HG02973 (cell line): Measurements from ENCODE around the gene TNNT1.
A peak's percentile ranks its signal among the peaks of the same experiment; 100 is the strongest.

Source experiments
- ATAC-seq: cut with Tn5 transposase; IDR thresholded peaks from one replicate; pipeline ENCODE4 v1.9.1; 2021; ENCODE audit warnings: moderate library complexity; ENCODE audit not compliant: unreplicated experiment

TNNT1 gene

DNA sequence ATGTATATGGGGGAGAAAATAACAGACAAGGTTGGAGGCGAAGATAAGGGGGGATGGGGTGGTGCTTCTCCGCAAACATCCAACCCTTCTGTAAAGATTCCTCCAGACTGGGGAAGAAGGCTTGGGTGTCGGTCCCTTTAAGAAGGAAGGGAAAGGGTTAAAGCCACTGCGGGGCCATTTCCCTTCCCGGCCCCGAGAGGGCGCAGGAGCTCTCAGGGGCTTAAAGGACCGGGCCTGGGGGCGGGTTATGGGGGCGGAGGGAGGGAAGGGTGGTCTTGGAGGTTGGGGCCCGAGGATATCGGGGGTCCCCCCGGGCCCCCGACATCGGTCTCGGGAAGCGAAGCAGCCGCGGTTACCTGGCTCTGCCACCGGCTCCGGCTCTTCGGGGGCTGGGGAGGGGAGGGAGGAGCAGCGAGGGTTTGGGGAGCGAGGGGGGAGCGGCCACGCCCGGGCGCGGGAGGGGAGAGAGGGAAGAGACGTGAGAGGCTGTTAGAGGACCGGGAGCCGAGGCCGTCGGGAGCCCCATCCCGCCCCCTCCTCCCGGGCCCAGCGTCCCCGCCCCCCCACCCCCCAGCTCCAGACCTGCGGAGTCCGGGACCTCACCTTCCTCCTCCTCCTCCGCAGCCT, 2.8 kb downstream of the TNNT1 start:
- ATAC-seq = no peak

DNA sequence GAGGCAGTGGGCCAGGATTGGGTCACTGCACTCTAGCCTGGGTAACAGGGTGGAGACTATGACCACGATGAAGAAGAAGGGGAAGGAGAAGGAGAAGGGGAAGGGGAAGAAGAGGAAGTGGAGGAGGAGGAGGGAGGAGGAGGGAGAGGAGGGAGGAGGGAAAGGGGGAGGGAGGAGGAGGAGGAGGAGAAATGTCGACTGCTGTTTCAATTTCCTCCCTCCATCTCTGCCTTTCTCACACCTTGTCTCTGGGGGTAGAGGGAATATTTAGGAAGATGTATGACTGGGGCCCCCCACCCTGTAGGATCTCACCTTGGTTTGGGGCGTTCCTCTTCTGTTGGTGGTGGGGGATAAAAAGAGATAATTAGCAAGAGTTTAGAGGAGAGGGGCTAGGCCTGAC, 3.8 kb downstream of the TNNT1 start:
- no peak for ATAC-seq

DNA sequence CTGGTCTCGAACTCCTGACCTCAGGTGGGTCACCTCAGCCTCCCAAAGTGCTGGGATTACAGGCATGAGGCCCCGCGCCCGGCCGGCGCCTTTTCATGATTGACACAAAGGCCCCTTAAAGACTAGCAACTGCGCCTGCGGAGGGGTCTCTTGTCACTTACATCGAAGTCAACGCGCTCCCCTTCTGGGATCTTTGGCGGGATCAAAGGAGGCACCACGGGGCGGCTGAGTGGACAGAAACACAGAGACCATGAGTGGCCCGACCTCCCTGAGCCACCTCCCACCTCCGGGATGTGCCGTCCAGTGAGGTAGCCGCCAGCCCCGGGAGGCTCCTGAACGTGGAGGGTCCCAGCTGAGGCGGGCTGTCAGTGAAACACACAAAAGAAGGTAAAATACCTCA, 7.3 kb downstream of the TNNT1 start:
- no peak for ATAC-seq

DNA sequence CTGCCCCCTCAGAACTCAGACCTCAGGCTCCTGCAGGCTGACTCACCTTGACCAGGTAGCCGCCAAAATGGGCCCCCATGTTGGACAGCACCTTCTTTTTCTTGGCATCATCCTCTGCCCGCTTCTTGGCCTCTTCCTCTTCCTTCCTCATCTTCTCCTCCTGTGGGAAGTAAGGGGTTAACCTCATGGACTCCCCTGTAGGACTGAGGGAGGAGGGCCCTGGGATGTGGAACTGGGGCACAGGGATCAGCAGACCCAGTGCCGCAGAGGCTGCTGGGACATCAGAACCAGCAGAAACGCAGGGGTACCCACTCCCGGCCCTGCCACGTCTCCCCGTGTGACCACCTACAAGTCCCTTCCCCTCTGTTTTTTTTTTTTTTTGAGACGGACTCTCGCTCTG, 11.1 kb downstream of the TNNT1 start:
- ATAC-seq = no peak

DNA sequence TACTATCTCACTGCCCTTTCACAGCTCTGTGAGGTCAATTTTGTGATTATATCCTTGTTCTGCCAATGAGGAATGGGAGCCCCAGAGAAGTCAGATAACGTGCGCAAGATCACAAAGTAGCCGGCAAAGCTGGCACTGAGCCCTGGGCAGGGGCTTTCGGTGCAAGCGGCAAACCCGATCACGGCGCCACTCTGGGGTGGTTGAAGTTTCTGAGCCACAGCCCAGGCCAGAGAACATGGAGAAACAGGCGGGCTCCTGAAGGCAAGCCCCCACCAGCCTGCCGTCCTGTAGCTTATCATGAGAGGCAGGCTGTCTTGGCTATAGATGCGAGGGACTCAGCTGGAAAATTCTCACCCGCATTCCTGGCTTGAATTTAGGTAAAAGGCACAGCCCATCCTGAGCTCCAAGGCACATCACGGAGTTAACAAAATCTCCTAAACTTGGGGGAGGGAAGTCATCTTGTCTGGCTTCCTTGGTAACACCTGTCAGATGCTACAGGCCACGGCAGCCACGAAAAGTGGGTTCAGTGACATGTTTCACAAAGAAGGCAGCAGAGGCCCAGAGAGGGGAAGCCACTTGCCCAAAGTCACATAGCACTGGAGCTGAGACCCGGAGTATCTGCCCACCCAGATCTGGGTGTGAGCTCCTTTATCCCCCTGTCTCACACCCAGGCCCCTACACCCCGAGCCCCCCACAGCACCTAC, 12.5 kb downstream of the TNNT1 start:
- ATAC-seq = no peak

DNA sequence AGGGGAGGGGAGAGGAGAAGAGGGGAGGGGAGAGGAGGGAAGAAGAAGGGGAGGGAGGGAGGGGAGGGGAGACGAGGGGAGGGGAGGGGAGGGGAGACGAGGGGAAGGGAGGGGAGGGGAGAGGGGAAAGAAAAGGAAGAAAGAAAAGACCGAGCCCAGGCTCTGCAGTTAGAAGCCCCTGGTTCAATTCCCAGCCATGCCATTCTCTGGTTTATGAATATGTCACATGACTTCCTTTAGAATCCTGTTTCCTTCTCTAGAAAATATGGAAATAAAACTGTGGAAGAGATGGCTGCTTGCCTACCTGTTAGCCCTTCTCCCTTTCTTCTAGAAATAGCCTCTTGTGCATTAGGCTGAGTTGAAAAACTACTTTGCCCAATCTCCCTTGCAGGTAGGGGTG, 14.3 kb downstream of the TNNT1 start:
- no peak for ATAC-seq

GRCh38 chr19:55133639-55134444, 15.2 kb downstream of the TNNT1 start:
- ATAC-seq = no peak

- ATAC-seq = no peak
Measured at GRCh38 chr19:55132453-55133129, 16.4 kb downstream of the TNNT1 start.

DNA sequence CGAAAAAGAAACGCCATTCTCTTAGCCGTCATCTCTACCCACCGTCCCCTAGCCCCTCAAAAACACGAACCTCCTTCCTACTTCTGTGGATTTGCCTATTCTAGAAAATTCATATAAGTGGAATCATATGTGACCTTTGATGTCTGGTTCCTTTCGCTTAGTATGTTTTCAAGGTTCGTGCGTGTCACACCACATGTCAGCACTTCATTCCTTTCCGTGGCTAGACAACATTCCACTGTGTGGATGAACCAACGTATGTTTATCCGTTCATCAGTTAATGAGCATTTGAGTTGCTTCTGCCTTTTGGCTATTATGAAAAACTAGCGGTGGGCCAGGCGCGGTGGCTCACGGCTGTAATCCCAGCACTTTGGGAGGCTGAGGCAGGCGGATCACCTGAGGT, 17.6 kb downstream of the TNNT1 start:
- ATAC-seq = no peak

DNA sequence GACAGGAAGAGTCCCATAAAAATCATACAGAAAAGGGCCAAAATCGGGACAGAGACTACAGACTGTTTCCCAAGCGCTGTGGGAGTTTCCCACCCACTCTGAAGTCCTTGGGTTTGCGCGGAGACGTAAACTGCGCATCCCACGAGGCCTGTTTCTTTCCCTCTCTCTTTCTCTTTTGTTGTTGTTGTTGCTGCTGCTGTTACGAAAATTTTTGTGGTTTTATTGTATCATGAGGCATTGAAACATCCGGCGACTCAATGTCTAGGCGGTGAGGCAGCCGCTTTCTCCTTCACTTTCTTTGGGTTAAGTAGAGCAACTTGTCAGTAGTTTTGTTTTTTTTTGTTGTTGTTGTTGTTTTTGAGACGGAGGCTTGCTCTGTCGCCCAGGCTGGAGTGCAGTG, 30.0 kb downstream of the TNNT1 start:
- no peak for ATAC-seq

DNA sequence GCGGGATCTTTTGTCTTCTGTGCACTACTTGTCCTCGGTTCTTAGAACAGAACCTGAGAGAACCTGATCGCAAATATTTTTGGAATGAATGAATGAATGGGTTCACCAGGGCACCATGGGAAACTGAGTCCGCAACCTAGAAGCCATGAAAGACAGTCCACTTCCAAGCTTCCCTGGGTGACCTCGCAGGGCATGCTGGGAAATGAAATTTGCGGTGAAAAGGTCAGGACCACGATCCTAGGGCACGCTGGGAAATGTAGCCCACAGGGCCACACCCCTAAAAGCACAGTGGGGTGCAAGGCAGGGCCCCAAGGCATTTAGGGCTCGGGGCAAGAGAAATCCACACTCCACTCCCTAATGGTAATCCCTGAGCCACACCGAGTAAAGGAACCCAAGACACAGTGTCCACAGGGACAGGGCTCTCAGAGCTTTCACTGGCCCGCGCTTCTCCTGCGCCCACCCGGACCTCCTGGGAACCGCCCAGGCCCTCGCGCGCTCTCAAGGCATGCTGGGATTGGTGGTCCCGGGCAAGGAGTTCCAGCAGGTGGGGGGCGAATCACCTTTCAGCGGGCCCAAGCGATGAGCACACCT, 30.5 kb downstream of the TNNT1 start:
- ATAC-seq = no peak

DNA sequence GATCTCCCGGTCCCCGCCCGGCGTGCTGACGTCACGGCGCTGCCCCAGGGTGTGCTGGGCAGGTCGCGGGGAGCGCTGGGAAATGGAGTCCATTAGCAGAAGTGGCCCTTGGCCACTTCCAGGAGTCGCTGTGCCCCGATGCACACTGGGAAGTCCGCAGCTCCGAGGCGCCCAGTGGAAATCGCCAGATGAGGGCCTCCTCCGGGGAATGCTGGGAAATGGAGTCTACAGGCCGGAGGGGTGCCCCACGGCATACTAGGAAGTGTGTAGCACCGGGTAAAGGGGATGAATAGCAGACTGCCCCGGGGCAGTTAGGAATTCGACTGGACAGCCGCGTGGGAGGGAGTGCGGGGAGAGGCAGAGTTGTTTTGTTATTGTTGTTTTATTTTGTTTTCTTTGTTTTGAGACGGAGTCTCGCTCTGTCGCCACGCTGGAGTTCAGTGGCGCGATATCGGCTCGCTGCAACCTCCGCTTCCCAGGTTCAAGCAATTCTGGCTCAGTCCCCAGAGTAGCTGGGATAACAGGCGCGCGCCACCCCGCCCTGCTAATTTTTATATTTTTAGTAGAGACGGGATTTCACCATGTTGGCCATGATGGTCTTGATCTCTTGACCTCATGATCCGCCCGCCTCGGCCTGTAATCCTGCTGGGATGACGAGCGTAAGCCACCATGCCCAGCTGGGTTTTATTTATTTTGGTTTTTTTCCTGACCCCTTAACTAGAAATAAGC, 31.2 kb downstream of the TNNT1 start:
- peak; percentile 80 for ATAC-seq

DNA sequence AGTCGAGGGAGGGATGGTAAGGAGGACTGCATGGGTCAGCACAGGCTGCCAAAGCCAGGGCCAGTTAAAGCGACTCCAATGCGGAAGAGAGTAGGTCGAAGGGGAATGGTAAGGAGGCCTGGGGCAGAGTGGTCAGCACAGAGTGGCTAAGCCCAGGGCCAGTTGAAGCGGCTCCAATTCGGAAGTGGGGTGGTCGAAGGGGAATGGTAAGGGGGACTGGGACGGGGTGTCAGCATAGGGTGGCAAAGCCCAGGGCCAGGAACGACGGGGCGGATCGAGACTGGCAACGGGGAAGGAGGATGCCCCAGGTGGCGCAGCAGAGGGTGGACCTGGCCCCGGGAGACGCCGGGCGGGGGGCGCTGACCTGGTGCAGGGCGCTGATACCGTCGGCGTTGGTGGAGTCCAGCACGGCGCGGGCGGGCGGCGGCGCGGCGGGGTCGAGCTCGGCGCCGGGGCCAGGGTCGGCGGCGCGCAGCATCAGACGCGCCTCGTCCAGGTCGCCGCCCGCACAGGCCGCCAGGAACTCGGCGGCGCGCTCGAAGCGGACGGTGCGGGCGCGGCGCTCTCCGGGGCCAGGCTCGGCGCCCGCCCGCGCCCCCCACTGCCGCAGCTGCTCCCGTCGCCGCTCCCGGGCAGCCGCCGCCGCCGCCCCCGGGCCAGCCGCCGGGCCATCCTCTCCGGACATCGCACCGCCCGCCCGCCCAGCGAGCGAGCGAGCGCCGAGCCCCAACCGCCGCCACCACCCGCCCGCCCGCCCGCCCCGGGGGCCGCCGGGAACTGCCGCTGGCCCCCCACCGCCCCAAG, 31.9 kb downstream of the TNNT1 start, which contains the start of gene PPP1R12C:
TSS of gene PPP1R12C (minus strand) at position 779 of the 804 bp plus-strand sequence. CDS start at position 685, 94 bp downstream.
- peak; percentile 16 for ATAC-seq

- ATAC-seq = no peak
Measured at GRCh38 chr19:55116232-55116858, 32.7 kb downstream of the TNNT1 start.

GRCh38 chr19:55115446-55116065, 33.5 kb downstream of the TNNT1 start:
- ATAC-seq = no peak

GRCh38 chr19:55114566-55115145, 34.4 kb downstream of the TNNT1 start:
- no peak for ATAC-seq

DNA sequence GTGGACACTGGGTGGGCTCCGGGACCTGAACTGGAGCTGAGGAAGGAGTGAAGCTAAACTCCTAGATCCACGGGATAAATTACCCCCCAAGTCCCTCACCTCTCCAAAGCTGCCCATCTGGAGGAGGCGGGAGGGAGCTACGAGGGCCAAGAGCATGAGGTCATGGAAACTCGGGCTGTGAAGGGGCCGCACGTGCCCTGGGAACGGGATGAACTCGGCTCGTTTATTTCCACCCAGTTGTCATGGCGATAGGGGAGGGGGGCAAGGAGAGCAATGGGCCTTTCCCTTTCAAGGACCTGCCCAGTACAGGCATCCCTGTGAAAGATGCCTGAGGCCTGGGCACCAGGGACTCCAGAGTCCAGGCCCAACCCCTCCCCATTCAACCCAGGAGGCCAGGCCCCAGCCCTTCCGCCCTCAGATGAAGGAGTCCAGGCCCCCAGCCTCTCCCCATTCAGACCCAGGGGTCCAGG, 35.4 kb downstream of the TNNT1 start:
- no peak for ATAC-seq
